Measurements from ENCODE around the gene KCNQ5.
"Not testable (repeated sequence)": the region's sequence is repeated elsewhere in the genome, so short reads cannot be mapped to it uniquely, and the experiment has no call there.

The KCNQ5 gene

DNA sequence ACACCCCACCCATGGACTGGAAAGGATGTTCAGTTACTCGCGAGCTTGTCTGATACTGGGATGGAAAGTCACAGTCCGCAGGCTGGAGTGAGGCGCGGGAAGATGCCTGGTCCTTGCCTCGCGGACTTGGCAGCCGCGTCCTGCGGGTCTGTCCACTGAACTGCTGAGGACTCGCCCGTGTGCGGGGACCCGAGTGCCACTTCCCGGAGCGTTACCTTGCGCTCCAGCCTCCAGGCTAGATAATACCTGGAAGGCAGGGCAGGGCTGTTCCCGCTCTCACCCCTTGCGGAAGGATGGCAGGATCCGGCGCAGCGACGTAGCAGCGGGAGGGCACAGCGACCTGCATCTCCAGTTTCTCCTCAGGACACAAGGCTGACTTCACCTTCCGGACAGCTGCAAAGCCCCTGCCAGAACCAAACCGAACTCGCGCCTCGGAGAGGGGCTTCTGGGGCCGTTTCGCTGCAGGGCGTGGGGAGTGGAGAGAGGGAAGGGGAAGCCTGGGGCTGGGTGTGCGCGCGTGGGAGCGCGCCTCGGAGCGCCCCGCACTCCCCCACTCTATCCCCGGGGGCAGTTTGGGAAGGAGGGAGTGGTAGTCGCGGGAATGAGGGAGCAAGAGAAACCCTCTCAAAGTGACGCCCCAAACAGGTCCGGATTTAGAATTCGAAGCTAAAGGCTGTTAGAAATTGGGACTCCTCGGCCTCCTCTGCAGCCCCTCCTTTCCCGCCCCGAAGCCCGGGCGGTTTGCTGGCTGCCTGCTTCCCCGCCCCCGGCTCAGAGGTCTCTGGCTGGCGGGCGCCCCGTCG is at the start of gene KCNQ5:
TSS of gene KCNQ5 (plus strand) at position 774 of the 803 bp plus-strand sequence.
- peak; percentile 68 for DNase-seq

DNA sequence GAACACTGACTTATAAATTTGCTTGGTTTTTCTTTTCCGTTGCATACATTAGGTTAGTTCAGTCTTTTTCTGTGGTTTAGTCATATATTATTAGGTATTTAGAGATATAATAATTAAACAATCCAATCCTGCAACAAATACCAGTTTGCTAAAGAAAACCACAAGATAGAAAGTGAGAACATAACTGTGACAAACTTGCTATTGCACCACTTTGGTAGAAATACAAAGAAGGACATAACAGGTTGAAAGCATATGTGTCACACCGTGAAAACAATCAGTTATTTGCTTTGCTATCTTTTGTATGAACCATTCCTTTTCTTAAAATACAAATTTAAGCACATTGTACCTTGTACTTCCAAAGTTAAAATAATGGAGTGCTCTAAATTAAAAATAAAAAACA is 42.0 kb upstream of the KCNQ5 start:
- DNase-seq, result no peak

DNA sequence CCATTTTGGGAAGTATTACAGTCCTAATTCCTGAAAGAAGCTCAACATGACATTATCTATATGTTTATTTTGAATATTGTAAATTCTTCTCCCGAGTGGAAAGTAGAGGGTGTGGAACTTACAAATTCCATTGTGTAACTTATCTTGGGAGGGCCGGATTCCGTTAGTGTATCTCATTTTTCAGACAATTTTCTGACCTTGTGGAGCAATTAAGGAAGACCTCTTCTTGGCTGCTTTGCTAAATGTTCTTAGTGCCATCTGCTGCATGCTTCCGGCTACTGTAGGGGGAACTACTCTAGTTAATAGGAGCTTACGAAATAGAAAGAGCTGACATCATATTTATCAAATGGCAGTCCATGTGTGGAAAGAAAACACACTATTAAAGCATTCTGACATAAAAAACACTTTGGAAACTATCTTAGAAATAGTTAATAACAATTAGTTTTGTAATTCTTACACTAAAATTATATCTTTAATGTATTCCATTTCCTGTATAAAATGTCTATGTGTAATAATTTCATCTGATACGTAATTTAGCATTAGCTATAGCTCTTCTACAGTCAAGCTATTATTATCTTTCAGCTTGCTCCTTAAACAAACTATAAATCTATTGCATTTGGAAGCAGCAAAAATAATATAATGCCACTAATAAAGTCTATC is 41.5 kb upstream of the KCNQ5 start:
- DNase-seq, result peak; percentile 63

DNA sequence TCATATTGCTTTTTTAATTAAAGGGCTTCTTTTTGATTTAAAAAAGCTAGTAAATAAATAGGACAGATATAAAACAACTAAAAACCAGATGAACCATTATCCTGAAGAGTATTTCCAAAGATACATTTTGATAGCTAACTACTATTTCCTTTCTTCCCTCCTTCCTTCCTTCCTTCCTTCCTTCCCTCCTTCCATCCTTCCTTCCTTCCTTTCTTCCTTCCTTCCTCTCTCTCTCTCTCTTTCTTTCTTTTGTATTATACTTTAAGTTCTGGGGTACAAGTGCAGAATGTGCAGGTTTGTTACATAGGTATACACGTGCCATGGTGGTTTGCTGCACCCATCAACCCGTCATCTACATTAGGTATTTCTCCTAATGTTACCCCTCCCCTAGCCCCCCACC is 40.9 kb upstream of the KCNQ5 start:
- not testable (repeated sequence) for DNase-seq

DNA sequence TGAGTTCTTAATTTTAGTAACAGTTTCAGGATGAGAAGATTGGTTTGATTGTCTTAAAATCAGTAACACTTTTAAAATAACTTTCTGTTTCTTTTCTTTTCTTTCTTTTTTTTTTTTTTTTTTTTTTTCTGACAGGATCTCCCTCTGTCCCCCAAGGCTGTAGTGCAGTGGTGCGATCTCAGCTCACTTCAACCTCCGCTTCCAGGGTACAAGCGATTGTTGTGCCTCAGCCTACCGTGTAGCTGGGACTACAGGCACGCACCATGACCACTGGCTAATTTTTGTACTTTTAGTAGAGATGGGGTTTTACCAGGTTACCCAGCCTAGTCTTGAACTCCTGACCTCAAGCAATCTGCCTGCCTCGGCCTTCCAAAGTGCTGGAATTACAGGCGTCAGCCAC is 33.7 kb upstream of the KCNQ5 start:
- no peak for DNase-seq

DNA sequence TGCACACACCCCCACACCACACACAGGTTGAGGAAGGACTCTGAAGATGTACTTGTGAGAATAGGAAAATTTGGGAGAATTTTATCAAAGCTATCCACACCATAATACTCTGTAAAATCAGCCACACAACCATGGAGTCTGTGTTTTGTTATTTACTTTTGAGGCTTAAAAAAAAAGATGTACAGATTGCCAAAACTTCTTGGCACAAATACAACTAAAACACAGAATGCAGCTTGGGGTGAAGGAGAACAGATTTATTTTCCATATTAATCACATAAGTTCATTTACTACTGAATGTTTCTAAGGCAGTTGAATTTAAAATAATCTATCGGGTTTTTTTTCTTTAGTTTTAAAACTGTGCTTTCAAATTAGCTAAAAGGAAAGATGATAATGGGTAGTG is 32.8 kb upstream of the KCNQ5 start:
- no peak for DNase-seq

DNA sequence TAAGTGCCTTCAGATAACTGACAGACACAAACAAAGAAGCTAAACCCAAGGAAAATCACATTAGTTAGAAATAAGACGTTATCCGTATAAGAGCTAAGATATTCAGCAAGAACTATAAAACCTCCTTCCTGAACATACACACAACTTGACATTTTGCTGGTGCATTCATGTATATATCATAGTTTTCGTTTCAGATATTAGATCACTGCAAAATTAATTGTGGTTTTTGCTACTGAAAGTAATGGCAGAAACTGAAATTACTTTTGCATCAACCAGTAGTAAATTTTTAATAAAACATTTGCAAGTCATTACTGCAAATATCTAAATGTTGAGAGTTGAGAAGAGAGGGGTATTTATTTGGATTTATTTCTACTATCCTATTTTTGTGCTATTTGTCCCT is 26.1 kb upstream of the KCNQ5 start:
- no peak for DNase-seq

DNA sequence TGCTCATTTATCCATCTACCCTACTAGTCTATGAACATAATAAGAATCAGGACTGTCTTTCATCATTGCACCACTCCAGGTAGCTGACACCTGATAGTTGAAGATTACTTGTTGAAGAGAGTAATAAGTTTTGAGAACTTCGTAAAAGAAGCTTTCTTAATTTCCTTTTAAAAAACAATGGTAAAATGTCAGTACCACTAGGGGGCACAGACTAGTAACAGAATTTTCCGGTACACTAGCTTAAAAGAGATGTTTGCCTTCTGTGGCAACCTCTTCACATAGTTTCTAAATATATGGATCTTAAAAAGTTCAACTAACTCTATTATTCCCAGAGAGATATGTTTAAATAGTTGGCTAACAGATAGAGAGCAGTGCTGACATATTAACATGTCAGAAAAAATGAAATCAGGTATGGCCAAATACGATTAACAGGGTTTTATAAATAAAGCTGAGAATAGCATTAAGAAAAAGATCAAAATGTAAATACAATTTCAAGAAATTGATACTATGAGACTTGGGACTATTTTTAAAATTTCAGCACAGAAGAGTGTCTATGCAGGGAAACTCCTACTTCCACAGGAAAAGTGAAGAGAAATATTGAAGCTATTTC is 5.4 kb upstream of the KCNQ5 start:
- DNase-seq, result peak; percentile 68

DNA sequence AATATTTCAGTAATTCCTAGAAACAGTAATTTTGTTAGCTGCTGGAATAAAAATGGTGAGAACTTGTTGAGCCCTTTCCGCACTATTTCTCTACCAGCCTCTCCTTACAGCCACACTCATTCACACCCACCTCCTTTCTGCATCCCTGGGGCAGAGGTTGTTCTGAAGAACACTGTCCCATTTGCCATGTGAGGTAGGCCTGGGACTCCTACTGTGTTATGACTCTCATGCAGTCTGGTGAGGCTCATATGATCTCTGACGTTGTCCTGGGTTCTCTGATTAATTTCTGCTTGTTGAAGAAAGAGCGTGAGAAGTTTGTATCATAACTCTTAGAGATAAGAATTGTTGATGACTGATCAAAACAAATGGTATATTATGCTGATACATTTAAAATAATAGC is 4.1 kb upstream of the KCNQ5 start:
- no peak for DNase-seq

DNA sequence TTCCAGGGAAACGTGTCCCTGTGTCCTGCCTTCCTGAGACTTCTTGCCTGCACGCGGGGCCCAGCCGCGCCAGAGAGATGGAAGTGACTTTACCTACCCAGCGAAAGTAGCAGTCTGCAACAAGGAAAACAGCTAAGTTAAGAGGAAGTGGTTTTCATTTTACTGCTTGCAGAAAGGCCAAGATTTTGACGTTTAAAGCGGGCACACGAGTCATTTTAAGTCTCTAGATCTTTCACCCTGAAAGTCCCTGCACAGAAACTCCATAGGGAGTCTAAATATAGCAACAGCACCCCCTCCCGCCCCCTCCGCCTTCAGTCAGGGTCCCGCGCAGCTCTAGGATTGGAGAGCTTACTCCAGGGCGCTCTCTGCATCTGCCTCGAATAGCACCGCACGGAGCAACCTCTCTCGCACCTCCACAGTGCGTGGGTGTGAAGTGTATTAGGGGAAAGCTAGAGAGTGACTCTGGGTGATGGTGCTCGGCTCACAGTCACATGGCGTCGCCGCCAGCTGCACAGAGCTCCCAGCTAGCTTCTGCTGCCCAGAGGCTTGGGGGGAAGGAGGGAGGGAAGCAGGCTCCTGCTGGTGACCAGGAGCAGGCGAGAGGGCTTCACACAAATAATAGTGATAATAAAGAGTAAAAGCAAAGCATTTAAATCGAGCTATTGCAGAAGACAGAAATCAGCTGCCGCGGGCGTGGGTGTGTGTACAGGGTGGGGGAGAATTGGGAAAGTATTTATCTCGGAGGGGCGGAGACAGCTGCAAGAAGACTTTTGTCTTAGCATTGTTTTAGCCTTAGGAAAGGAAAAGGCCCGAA is 1.8 kb upstream of the KCNQ5 start:
- peak; percentile 81 for DNase-seq

DNA sequence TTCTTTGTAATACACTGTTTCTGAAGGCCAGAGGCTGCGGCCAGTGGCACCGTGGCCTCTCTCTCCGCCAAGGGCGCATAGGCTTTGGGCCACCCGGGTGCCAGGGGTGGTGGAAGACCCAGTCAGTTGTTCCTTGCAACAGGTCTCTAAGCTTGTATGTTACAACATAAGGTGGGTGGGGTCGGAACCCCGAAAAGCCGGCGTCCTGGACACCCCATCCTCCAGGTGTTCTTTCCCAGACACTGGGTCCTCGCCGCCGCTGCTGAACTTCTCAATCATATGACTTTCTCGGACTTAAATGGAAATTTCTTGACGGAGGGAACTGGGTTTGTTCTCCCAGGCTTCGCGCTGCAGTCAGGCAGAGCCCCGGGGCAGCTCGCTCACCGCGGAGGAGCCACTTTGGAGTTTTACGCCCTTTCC is 983 bp upstream of the KCNQ5 start:
- DNase-seq, result peak; percentile 44

DNA sequence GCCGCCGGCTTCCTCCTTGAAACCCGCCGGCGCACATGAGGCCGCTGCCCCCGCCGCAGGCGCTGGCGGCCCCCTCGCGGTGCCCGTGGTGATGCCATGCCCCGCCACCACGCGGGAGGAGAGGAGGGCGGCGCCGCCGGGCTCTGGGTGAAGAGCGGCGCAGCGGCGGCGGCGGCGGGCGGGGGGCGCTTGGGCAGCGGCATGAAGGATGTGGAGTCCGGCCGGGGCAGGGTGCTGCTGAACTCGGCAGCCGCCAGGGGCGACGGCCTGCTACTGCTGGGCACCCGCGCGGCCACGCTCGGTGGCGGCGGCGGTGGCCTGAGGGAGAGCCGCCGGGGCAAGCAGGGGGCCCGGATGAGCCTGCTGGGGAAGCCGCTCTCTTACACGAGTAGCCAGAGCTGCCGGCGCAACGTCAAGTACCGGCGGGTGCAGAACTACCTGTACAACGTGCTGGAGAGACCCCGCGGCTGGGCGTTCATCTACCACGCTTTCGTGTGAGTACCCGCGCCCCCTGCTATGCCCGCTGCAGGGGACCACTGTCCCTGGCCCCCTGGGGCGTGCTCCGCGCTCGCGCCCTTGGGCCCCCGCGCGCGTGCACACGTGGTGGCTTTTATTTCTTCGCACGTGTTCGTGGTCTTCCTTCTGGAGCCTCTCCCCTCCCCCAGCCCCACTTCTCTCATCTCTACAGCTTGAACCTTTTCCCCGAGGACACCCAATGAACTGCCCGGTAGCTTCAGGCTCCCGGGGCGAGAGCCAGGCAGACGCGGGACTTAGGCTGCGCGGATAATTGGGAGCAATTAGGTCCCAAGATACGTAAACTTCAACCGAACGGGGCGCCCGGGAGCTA is 453 bp downstream of the KCNQ5 start:
- peak; percentile 89 for DNase-seq

DNA sequence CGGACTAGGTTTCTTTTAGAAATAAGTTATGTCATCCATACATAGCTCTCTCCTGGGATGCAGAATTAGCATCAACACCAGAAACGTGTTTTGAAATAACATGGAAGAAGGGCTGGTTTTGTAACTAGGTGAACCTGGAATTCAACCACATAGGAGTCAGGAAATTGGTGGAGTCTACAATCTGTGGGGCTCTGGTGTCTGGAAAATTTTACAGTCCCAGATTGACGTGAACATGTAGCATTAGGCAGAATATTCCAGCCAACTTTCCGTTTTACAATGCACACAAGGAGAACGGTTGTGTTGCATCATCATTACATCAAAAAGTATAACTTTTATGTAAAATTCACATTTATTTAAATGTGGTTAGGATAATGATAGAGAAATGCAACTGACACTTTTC is 1.9 kb downstream of the KCNQ5 start:
- DNase-seq, result peak; percentile 16

DNA sequence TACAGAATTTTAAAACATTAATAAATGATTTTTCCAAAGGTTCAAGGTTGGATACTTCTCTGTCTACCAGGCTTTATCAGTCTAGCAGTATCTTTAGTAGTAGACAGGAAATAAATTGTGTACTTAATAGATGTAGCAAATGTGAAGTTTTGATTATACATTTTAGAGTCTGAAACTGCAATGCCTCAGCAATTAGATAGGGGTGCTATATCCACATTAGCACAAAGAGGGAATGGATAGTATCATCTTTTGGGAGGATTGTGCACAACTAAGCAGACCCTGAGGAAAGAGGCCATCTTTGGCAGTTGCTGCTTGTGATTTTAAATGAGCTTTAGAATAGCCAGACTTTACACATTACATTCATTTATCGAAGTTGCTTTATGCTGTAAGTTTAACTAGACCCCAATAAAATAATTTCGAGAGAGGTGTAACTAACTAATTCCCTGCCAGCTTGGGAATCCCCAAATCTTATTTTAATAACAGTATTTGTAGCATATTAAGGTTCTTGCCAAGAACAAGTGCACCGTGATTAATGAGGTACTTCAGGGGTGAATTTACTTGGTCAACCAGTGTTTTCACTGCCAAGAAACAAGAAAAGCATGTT is 2.8 kb downstream of the KCNQ5 start:
- peak; percentile 63 for DNase-seq

DNA sequence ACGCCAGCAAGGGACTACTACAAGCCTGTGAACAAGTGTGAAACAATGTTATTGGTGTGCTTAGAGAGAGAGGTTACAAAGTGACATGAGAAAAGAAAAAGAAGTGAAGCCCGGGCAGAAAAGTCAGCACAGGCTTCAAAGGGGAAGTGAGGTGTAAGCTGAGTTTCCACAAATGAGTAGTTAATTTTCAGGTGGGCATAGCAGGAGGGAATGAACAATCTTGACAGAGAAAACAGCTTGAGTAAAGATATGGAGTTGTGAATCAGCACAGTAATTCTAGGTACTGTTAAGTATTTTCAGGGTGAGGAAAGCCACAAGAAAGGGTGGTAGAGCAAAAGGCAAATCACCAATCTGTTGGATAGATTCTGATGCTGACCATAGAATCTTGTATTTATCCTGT is 4.3 kb downstream of the KCNQ5 start:
- DNase-seq, result no peak

DNA sequence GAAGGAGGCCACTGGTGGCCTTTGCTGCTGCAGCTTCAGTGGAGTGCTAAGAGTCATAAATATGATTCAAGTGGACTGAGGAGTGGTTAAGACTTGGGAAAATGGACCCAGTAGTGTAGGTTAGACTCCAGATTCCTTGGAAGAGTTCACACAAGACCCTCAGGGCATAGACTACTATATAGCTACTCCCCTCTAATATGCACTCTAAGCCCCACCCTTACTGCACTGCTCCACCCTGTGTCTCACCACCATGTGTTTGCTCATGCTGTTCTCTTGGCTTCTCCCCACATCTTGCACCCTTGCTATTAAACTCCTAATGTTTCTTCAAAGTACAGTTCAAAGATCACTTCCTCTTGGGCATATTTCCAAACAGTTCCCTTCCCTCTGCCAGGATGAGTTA is 5.7 kb downstream of the KCNQ5 start:
- no peak for DNase-seq

DNA sequence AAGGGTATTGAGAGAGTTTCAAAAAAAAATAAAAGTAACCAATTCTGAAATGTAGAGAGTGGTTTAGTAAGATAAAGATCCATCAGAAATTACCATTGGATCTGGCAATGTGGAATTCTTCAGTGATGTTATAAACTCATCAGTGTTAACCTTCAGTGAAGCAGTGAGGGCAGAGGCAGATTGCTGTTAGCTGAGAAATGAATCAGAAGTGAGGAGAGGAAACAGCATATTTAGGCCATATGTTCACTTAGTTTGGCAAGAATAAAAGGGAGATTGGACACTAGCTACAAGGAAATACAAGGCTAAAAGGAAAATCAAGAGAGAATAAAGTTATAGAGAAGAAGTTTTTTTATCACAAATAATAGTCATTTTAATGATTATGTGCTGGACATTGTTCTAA is 9.6 kb downstream of the KCNQ5 start:
- DNase-seq, result no peak

DNA sequence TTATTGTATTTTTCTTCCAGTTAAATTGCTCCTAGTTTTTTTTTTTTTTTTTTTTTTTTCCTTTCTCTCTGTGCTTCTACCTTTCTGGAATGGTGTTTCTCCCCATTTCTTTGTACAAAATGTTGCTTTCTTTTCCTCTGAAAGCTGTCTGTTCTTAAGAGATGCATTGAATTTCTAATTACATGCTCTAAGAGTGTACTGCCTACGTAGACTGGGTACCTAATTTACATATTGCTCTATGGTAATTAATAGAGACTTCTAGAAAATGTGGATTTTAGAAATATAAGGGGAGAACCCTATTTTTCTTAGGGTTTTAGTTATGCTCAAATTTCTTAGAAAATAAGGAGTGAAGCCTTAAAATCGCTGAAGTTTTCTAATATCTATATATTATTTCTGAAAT is 13.8 kb downstream of the KCNQ5 start:
- no peak for DNase-seq

DNA sequence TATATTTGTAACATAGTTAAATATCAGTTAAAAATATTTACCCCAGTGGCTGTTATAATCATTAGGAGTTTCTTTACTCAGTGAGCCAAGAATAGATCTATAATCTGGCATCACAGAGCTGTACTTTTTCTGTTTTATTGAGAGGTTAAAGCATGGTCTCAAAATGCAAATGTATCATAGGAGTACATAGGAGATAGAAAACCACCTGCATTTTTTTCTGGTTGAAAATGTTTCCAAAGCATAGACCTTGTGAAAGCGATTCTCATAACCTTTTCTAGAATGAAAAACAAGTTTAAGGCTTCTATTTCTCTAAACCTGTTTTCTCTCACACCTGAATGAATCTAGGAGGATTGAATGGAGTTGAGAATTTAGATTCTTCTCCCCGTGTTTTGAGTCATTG is 14.4 kb downstream of the KCNQ5 start:
- DNase-seq, result no peak

DNA sequence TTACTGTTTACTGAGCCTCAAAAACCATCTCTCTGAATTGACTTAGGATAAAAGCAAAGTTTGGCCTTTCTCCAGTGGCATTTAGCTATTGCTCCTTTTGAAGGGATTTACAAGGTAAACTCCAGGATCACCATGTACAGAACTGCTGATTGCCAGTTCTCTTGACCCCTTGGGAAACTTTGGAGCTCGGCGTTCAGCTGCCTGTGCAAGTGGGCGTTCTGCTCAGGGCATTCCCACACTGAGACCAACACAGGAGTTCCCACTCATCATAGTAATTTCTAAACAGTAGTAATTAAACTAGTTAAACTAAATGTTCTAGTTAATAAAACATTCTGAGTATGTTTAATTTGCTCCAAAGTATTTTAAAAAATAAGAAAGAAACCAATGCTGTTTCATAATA is 14.9 kb downstream of the KCNQ5 start:
- DNase-seq, result no peak

DNA sequence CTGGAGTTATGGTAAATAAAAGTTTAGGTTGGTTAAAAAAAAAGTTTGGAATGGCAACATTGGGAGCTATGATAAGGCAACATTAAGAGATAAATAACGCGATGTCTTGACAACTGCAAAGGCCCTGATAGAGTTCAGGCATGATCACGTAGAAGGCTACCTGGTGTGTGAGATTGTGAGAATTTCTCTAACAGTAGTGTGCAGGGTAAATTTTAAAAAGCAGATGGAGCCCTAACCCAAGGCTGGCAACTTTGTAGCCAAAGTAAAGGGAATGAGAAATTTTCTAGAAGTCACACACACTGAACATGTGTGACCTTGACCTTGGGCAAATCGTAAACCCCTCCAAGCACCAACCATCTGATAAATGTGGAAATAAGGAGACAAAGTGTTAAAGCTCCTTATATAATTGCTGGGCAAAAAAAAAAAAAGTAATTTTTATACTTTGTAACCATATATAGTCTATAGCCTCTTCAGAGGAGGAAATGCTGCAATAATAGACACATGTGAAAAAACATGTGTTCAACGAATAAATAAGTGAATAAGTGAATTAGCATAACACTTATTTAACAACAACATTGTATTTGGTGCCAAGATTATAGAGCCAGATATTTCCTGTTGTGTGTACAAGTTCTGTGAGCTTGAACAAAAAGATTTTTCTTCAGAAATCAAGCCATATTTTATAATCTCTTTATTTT is 18.2 kb downstream of the KCNQ5 start:
- DNase-seq, result no peak

DNA sequence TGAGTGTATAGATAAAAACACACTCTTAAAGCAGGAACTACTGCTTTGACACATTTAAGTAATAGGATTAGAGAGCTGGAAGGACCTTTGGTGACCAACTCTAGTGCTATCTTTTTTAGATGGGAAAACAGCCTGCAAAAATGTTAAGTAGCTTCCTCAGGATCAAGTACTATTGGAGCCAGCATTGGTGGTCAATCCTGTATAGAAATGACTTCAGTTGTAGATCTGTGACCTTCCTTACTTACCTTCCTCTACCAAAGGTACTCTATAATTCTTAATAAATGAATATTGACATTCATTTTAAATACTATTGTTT is 18.7 kb downstream of the KCNQ5 start:
- no peak for DNase-seq

Data from RPMI8226 (cell line).